K562 (cell line): ENCODE data around the gene CLDN1. TPM values are rescaled to one million over a fixed set of nuclear protein-coding genes. Genes with fewer than 3 reads are reported as not detected.

Source experiments
- ATAC-seq: fragments of 200-7000 bp; cut with Tn5 transposase; 3 replicates; pipeline ENCODE4 v1.9.1; 2020; ENCODE audit warnings: moderate library complexity
- BruUV-seq: library from RNA; stranded (reverse); fragments of 400-500 nt; replicated peaks from 2 replicates; lab custom pipeline; 2021; lab: Mats Ljungman, UMichigan
- CTCF ChIA-PET: fragments of 300-600 bp; formaldehyde crosslinking; extraction: SDS; loops from one replicate; lab custom pipeline; 2021; ENCODE audit warnings: low intra/inter-chr PET ratio; lab: Yijun Ruan, JAX
- POLR2A ChIA-PET: fragments of 300-600, 350-650 bp; sonication (Branson Sonifier 250); formaldehyde crosslinking; extraction: SDS; loops from one replicate; lab custom pipeline; 2021; ENCODE audit warnings: antibody characterized with exemption, inconsistent platforms; lab: Yijun Ruan, JAX
- DNase-seq, 4 experiments: peaks; one replicate each; pipeline versions ENCODE4 v3.0.0 to v3.0.0-alpha.2; 2011 to 2018; ENCODE audit warnings: low spot score in 3 of 4, mixed read lengths in 3 of 4; ENCODE audit errors: extremely low read depth in 1 of 4
- FAIRE-seq: peaks from 2 replicates; lab custom pipeline; 2011; peaks lifted over from hg19 to GRCh38; lab: Jason Lieb, UNC
- H2AFZ ChIP-seq: 2 replicates; pipeline ENCODE4 v1.6.0; 2011; ENCODE audit warnings: low read depth, low read length, control low read depth, inconsistent platforms
- H3K27ac ChIP-seq: fragments of 200-600 bp; 3 replicates; pipeline ENCODE4 v1.8.0; 2011; ENCODE audit warnings: low read depth, mild to moderate bottlenecking, control low read depth, inconsistent platforms, low read length, moderate library complexity, mixed read lengths; ENCODE audit errors: extremely low read depth
- H3K27me3 ChIP-seq, 2 experiments: fragments of 300-600 bp in 1 of 2; 2 replicates in 1 of 2; 3 replicates in 1 of 2; pipeline versions ENCODE4 v1.6.0 to v1.8.0; 2011; ENCODE audit warnings: inconsistent platforms in 2 of 2, low read length in 2 of 2, mild to moderate bottlenecking in 1 of 2, mixed read lengths in 1 of 2, moderate library complexity in 1 of 2; ENCODE audit not compliant: control insufficient read depth in 2 of 2, insufficient read depth in 2 of 2
- H3K36me3 ChIP-seq: fragments of 300-600 bp; 3 replicates; pipeline ENCODE4 v1.8.0; 2011; ENCODE audit warnings: mild to moderate bottlenecking, low read length, inconsistent platforms; ENCODE audit not compliant: control insufficient read depth, insufficient read depth
- H3K4me1 ChIP-seq, 2 experiments: fragments of 200-600 bp in 1 of 2; replicated peaks in 1 of 2; 2 replicates in 1 of 2; 3 replicates in 1 of 2; pipeline versions ENCODE4 v1.5.1 to v1.8.0; 2011; ENCODE audit warnings: inconsistent platforms in 2 of 2, low read length in 2 of 2, mild to moderate bottlenecking in 1 of 2, mixed read lengths in 1 of 2, moderate library complexity in 1 of 2; ENCODE audit not compliant: control insufficient read depth in 2 of 2, insufficient read depth in 2 of 2
- H3K4me2 ChIP-seq: 2 replicates; pipeline ENCODE4 v1.6.1; 2011; ENCODE audit warnings: low read length, control low read depth, inconsistent platforms, mixed read lengths; ENCODE audit not compliant: insufficient read depth
- H3K4me3 ChIP-seq: fragments of 200-600 bp; sonication (generic), shearing (Covaris generic); 2 replicates; pipeline ENCODE4 v1.5.1; 2016; ENCODE audit warnings: control low read depth, inconsistent platforms
- H3K79me2 ChIP-seq: fragments of 200-600 bp; 3 replicates; pipeline ENCODE4 v1.8.0; 2011; ENCODE audit warnings: low read length, inconsistent platforms; ENCODE audit not compliant: control insufficient read depth, insufficient read depth
- H3K9ac ChIP-seq, 2 experiments: 2 replicates each; pipeline versions ENCODE4 v1.6.0 to v1.6.1; 2011; ENCODE audit warnings: low read depth in 2 of 2, low read length in 2 of 2, control low read depth in 1 of 2, inconsistent platforms in 1 of 2, mild to moderate bottlenecking in 1 of 2, mixed read lengths in 1 of 2; ENCODE audit not compliant: insufficient read depth in 1 of 2
- H3K9me1 ChIP-seq: one replicate; pipeline ENCODE4 v1.6.0; 2011; ENCODE audit warnings: inconsistent platforms, mild to moderate bottlenecking, low read length, moderate library complexity; ENCODE audit not compliant: control insufficient read depth, insufficient read depth
- H3K9me3 ChIP-seq: replicated peaks from 2 replicates; pipeline ENCODE4 v1.5.1; 2011; ENCODE audit warnings: low read depth, low read length, inconsistent platforms; ENCODE audit not compliant: control insufficient read depth, insufficient read depth
- H4K20me1 ChIP-seq: replicated peaks from 2 replicates; pipeline ENCODE4 v1.6.1; 2011; ENCODE audit warnings: low read length, inconsistent platforms, mixed read lengths; ENCODE audit not compliant: control insufficient read depth, insufficient read depth
- ELF1 ChIP-seq: fragments of 200-800 bp; sonication (Bioruptor generic); IDR thresholded peaks from 2 replicates; pipeline ENCODE4 v1.6.1; 2016; ENCODE audit warnings: missing genetic modification characterization, missing compliant biosample characterization
- KAT2B ChIP-seq: IDR thresholded peaks from one replicate; pipeline ENCODE4 v1.6.1; 2012; ENCODE audit warnings: low read depth, mild to moderate bottlenecking, control low read depth, inconsistent platforms, low read length, moderate library complexity
- KDM1A ChIP-seq, 2 experiments: fragments of 450-650 bp; IDR thresholded peaks; 2 replicates each; pipeline ENCODE4 v1.6.1; 2016; ENCODE audit warnings: mild to moderate bottlenecking in 2 of 2
- SMARCA5 ChIP-seq: fragments of 450-650 bp; IDR thresholded peaks from 2 replicates; pipeline ENCODE4 v1.6.1; 2016
- TCF7 ChIP-seq: sonication (generic); IDR thresholded peaks from 2 replicates; pipeline ENCODE4 v1.6.1; 2016; ENCODE audit warnings: antibody characterized with exemption, borderline replicate concordance
- ZBTB12 ChIP-seq: fragments of 250-450 bp; sonication (Bioruptor Pico); IDR thresholded peaks from 2 replicates; pipeline ENCODE4 v1.4.0; 2020
- ZNF583 ChIP-seq: fragments of 250-450 bp; sonication (Bioruptor Pico); IDR thresholded peaks from 2 replicates; pipeline ENCODE4 v1.4.0; 2020
- ZNF586 ChIP-seq: fragments of 450-650 bp; formaldehyde crosslinking; conservative IDR thresholded peaks from 2 replicates; pipeline ENCODE4 v1.4.0; 2020; ENCODE audit warnings: mild to moderate bottlenecking, moderate library complexity
- ZNF589 ChIP-seq: fragments of 200-800 bp; sonication (Bioruptor generic); IDR thresholded peaks from 2 replicates; pipeline ENCODE4 v1.6.1; 2016; ENCODE audit warnings: low read depth, missing genetic modification characterization, missing compliant biosample characterization
- ZNF76 ChIP-seq: fragments of 250-450 bp; sonication (Bioruptor Pico); IDR thresholded peaks from 2 replicates; pipeline ENCODE4 v1.4.0; 2020; ENCODE audit warnings: mild to moderate bottlenecking, moderate library complexity, borderline replicate concordance
- WGBS: fragments of 100-300 bp; shearing (Covaris generic); methylation state at CpG from one replicate; pipeline ENCODE4 v1.1.6; 2016; ENCODE audit warnings: low coverage, mixed read lengths; ENCODE audit not compliant: insufficient coverage; ENCODE audit errors: missing lambda C conversion rate; 5-methylcytosine and 5-hydroxymethylcytosine counted together
- in situ Hi-C: fragments of 300-500 bp; cut with MboI; formaldehyde crosslinking; loops from 4 replicates; pipeline ENCODE4 v1.15.0; 2018; ENCODE audit warnings: inconsistent platforms, mixed read lengths
- intact Hi-C: fragments of 100-400 bp; cut with micrococcal nuclease; formaldehyde crosslinking; loops from 2 replicates; pipeline ENCODE4 v1.14.2; 2022
- polyA plus RNA-seq, 8 experiments: library from polyadenylated mRNA; depleted of rRNA in 4 of 8; stranded (reverse) in 5 of 8; unstranded in 3 of 8; fragments of >200 nt; fragmentation: Nextera tagmentation in 2 of 8; fragmentation: Illumina TruSeq in 1 of 8; extraction: Ambion mirVana in 2 of 8; extraction: Trizol in 1 of 8; gene quantifications; 2 replicates each; pipeline versions ENCODE4 v1.2.1 to v1.2.3, GENCODE V29; 2011 to 2014; ENCODE audit warnings: inconsistent platforms in 1 of 8, missing spikeins in 1 of 8
- total RNA-seq, 7 experiments: library from RNA; depleted of rRNA in 6 of 7; stranded (reverse); fragments of >200 nt in 6 of 7; fragmentation: Illumina TruSeq in 2 of 7; extraction: Trizol in 2 of 7; gene quantifications; 2 replicates each; pipeline versions ENCODE4 v1.2.1 to v1.2.3, GENCODE V29; 2011 to 2021; ENCODE audit warnings: low replicate concordance in 1 of 7

CLDN1 gene
- total and polyA plus RNA-seq, 9 of the 15 experiments (the other 6 are each of a cell fraction or from before 2014, with no cell fraction given): 0.16 TPM; not detected in 8

- Histone ChIP-seq H3K79me2 (no peaks in the 10 kb centered on the region), H3K4me3 (no peak overlapping the region), H3K9ac (no peak overlapping the region), H3K9me3 (no peaks in the 10 kb centered on the region), H3K4me1 (no peaks in the 10 kb centered on the region), H3K27me3 (no peaks in the 10 kb centered on the region), H3K4me2 (no peak overlapping the region), H4K20me1 (no peaks in the 10 kb centered on the region), H2AFZ (no peak overlapping the region), H3K27ac (no peak overlapping the region), H3K36me3 (no peaks in the 10 kb centered on the region), H3K9me1 (no peaks in the 10 kb centered on the region)
- in situ Hi-C loops: no loop called here
- POLR2A ChIA-PET: no interaction called here
- ATAC-seq (no peak), FAIRE-seq (no peak), DNase-seq (no peak)
- CTCF ChIA-PET: no interaction called here
- no peak for TF ChIP-seq ZNF76 (CRISPR knock-in tag)
- no peak for TF ChIP-seq KDM1A (IDR thresholded peaks at IDR 0.05)
- no peak for TF ChIP-seq ZNF583 (CRISPR knock-in tag)
- no peak for TF ChIP-seq KAT2B
- no peak for TF ChIP-seq ZNF586 (CRISPR knock-in tag)
- no peak for TF ChIP-seq ELF1
- TF ChIP-seq TCF7: no peak
- no peak for TF ChIP-seq SMARCA5
- TF ChIP-seq ZBTB12 (CRISPR knock-in tag): no peak
- no peak for TF ChIP-seq ZNF589 (CRISPR knock-in tag)
- 2% methylated on average over 3 of the region's 3 CpGs for WGBS
- no TSS peak for BruUV-seq
- intact Hi-C loops: no loop called here
These were observed 12.8 kb downstream of the CLDN1 start for GRCh38 chr3:190309414-190309813.
